HCT116 (cell line): ENCODE results near the gene DNM3. TPM values are rescaled to one million over a fixed set of nuclear protein-coding genes. Genes with fewer than 3 reads are reported as not detected.

Source experiments
- ATAC-seq: fragments of 200-7000 bp; cut with Tn5 transposase; 2 replicates; pipeline ENCODE4 v1.9.1; 2020; ENCODE audit warnings: mild to moderate bottlenecking, moderate library complexity
- BruUV-seq: library from RNA; stranded (reverse); fragments of 400-500 nt; replicated peaks from 2 replicates; lab custom pipeline; 2021; lab: Mats Ljungman, UMichigan
- CTCF ChIA-PET: fragments of 300-600 bp; sonication (Branson Sonifier 250); formaldehyde crosslinking; loops from one replicate; lab custom pipeline; 2021; ENCODE audit warnings: antibody characterized with exemption; lab: Charles Lee
- POLR2A ChIA-PET: fragments of 300-600, 350-600 bp; sonication (Branson Sonifier 250); formaldehyde crosslinking; loops from one replicate; lab custom pipeline; 2021; ENCODE audit warnings: antibody characterized with exemption; lab: Charles Lee
- RAD21 ChIA-PET, 2 experiments: fragments of 300-600 bp; sonication (Branson Sonifier 250); formaldehyde crosslinking; loops; one replicate each; lab custom pipeline; 2023; ENCODE audit warnings: low total read pairs in 2 of 2; ENCODE audit not compliant: uncharacterized antibody in 2 of 2, unreplicated experiment in 2 of 2, low non-redundant PET in 1 of 2; lab: Charles Lee
- DNase-seq: peaks from one replicate; pipeline ENCODE4 v3.0.0-alpha.2; 2010; ENCODE audit warnings: low read depth, low spot score
- H2AFZ ChIP-seq: fragments of 200-600 bp; shearing (Covaris generic), sonication (generic); 2 replicates; pipeline ENCODE4 v1.6.1; 2017; ENCODE audit warnings: low read depth, mixed run types, mixed read lengths, antibody characterized with exemption, low read length; ENCODE audit not compliant: poor library complexity, severe bottlenecking
- H3K27ac ChIP-seq: 2 replicates; pipeline ENCODE4 v1.5.1; 2012; ENCODE audit warnings: low read depth, low read length
- H3K27me3 ChIP-seq: fragments of 200-600 bp; sonication (generic); 2 replicates; pipeline ENCODE4 v1.6.1; 2016; ENCODE audit warnings: mixed run types, low read length, mixed read lengths; ENCODE audit not compliant: insufficient read depth
- H3K36me3 ChIP-seq, 2 experiments: fragments of 200-500 bp in 1 of 2; fragments of 200-600 bp in 1 of 2; sonication (Bioruptor generic) in 1 of 2; sonication (generic) in 1 of 2; 2 replicates each; pipeline versions ENCODE4 v1.5.1 to v1.6.1; 2014 to 2016; ENCODE audit warnings: low read length in 2 of 2, inconsistent platforms in 1 of 2, mixed read lengths in 1 of 2, mixed run types in 1 of 2; ENCODE audit not compliant: insufficient read depth in 2 of 2, control insufficient read depth in 1 of 2
- H3K4me1 ChIP-seq, 2 experiments: fragments of 200-600 bp in 1 of 2; sonication (generic) in 1 of 2; 2 replicates each; pipeline versions ENCODE4 v1.5.1 to v1.6.1; 2012 to 2017; ENCODE audit warnings: low read length in 2 of 2, inconsistent platforms in 1 of 2, mild to moderate bottlenecking in 1 of 2, mixed read lengths in 1 of 2, mixed run types in 1 of 2, moderate library complexity in 1 of 2; ENCODE audit not compliant: insufficient read depth in 2 of 2, control insufficient read depth in 1 of 2
- H3K4me2 ChIP-seq: fragments of 200-600 bp; sonication (generic); 2 replicates; pipeline ENCODE4 v1.6.1; 2017; ENCODE audit warnings: mixed run types, low read length, mixed read lengths
- H3K4me3 ChIP-seq, 2 experiments: fragments of 200-600 bp in 1 of 2; sonication (generic) in 1 of 2; replicated peaks in 1 of 2; 2 replicates each; pipeline ENCODE4 v1.5.1; 2011 to 2016; ENCODE audit warnings: low read length in 2 of 2, control low read depth in 1 of 2, low read depth in 1 of 2, mild to moderate bottlenecking in 1 of 2, mixed read lengths in 1 of 2, mixed run types in 1 of 2
- H3K79me2 ChIP-seq: fragments of 200-600 bp; sonication (generic); 2 replicates; pipeline ENCODE4 v1.6.1; 2017; ENCODE audit warnings: mild to moderate bottlenecking, mixed run types, low read length, moderate library complexity, mixed read lengths; ENCODE audit not compliant: insufficient read depth
- H3K9ac ChIP-seq: fragments of 200-600 bp; sonication (generic); 2 replicates; pipeline ENCODE4 v1.6.1; 2016; ENCODE audit warnings: low read length, mixed read lengths
- H3K9me2 ChIP-seq: fragments of 200-600 bp; sonication (generic), shearing (Covaris generic); 2 replicates; pipeline ENCODE4 v1.6.1; 2017; ENCODE audit warnings: mixed run types, mild to moderate bottlenecking, moderate library complexity; ENCODE audit not compliant: insufficient read depth
- H3K9me3 ChIP-seq, 2 experiments: fragments of 200-500 bp in 1 of 2; fragments of 200-600 bp in 1 of 2; sonication (Bioruptor generic) in 1 of 2; sonication (generic) in 1 of 2; 2 replicates each; pipeline ENCODE4 v1.6.1; 2014 to 2017; ENCODE audit warnings: low read length in 2 of 2, mixed read lengths in 2 of 2, inconsistent platforms in 1 of 2, low read depth in 1 of 2, mild to moderate bottlenecking in 1 of 2, mixed run types in 1 of 2, moderate library complexity in 1 of 2; ENCODE audit not compliant: control insufficient read depth in 1 of 2, insufficient read depth in 1 of 2
- H4K20me1 ChIP-seq: fragments of 200-600 bp; sonication (generic), shearing (Covaris generic); 2 replicates; pipeline ENCODE4 v1.6.1; 2017; ENCODE audit warnings: mixed run types, mild to moderate bottlenecking, moderate library complexity; ENCODE audit not compliant: insufficient read depth
- EGR1 ChIP-seq: IDR thresholded peaks from 2 replicates; pipeline ENCODE4 v1.6.1; 2012; ENCODE audit warnings: low read depth
- ELF1 ChIP-seq: IDR thresholded peaks from 2 replicates; pipeline ENCODE4 v1.6.1; 2012; ENCODE audit warnings: low read depth, borderline replicate concordance
- EZH2phosphoT487 ChIP-seq: fragments of 200-600 bp; IDR thresholded peaks from 2 replicates; pipeline ENCODE4 v1.6.1; 2018; ENCODE audit warnings: antibody characterized with exemption, borderline replicate concordance
- JUND ChIP-seq: IDR thresholded peaks from 2 replicates; pipeline ENCODE4 v1.6.1; 2012
- POLR2AphosphoS5 ChIP-seq: IDR thresholded peaks from 2 replicates; pipeline ENCODE4 v1.6.1; 2011; ENCODE audit warnings: mild to moderate bottlenecking, low read depth, low read length, moderate library complexity
- SRF ChIP-seq: IDR thresholded peaks from 2 replicates; pipeline ENCODE4 v1.6.1; 2012; ENCODE audit warnings: low read depth
- ZBTB33 ChIP-seq: IDR thresholded peaks from 2 replicates; pipeline ENCODE4 v1.6.1; 2011; ENCODE audit warnings: mild to moderate bottlenecking, low read length, moderate library complexity; ENCODE audit not compliant: insufficient replicate concordance; ENCODE audit errors: extremely low read depth
- intact Hi-C: fragments of 100-400 bp; cut with micrococcal nuclease; formaldehyde crosslinking; loops from 2 replicates; pipeline ENCODE4 v1.10.0; 2022
- total RNA-seq: library from RNA; stranded (reverse); gene quantifications from one replicate; pipeline ENCODE4 v1.2.1, GENCODE V29; 2021; ENCODE audit not compliant: unreplicated experiment
- TF ChIP-seq, protein P1 (sequence below), 3 experiments: fragments of 200-600 bp in 1 of 3; sonication (generic) in 1 of 3; IDR thresholded peaks in 2 of 3; conservative IDR thresholded peaks in 1 of 3; 2 replicates each; pipeline ENCODE4 v1.5.1; 2012 to 2017; ENCODE audit warnings: low read depth in 2 of 3, low read length in 2 of 3, antibody characterized with exemption in 1 of 3, borderline replicate concordance in 1 of 3, control low read depth in 1 of 3, mild to moderate bottlenecking in 1 of 3, mixed read lengths in 1 of 3, mixed run types in 1 of 3, moderate library complexity in 1 of 3; ENCODE audit not compliant: insufficient read depth in 1 of 3

Gene DNM3
- total RNA-seq, 1 experiment from 2014 or later = 3.1 TPM

- Histone ChIP-seq H4K20me1 (no peaks in the 10 kb centered on the region), H3K4me2 (no peak overlapping the region), H3K36me3 (no peaks in the 10 kb centered on the region), H3K27ac (no peak overlapping the region), H3K27me3 (no peaks in the 10 kb centered on the region), H3K4me3 (no peak overlapping the region), H3K9ac (no peak overlapping the region), H3K79me2 (no peaks in the 10 kb centered on the region), H3K9me2 (no peaks in the 10 kb centered on the region), H3K4me1 (peaks cover 8 to 11% of the 10 kb centered on the region in 2 experiments; a peak in 3 of 4 replicates), H2AFZ (no peak overlapping the region), H3K9me3 (no peaks in the 10 kb centered on the region)
- no peak for DNase-seq
- no peak for ATAC-seq
- TF ChIP-seq, protein P1, sequence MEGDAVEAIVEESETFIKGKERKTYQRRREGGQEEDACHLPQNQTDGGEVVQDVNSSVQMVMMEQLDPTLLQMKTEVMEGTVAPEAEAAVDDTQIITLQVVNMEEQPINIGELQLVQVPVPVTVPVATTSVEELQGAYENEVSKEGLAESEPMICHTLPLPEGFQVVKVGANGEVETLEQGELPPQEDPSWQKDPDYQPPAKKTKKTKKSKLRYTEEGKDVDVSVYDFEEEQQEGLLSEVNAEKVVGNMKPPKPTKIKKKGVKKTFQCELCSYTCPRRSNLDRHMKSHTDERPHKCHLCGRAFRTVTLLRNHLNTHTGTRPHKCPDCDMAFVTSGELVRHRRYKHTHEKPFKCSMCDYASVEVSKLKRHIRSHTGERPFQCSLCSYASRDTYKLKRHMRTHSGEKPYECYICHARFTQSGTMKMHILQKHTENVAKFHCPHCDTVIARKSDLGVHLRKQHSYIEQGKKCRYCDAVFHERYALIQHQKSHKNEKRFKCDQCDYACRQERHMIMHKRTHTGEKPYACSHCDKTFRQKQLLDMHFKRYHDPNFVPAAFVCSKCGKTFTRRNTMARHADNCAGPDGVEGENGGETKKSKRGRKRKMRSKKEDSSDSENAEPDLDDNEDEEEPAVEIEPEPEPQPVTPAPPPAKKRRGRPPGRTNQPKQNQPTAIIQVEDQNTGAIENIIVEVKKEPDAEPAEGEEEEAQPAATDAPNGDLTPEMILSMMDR (IDR thresholded peaks at IDR 0.05 in 2 of 3, conservative IDR thresholded peaks at IDR 0.05 in 1 of 3; ENCODE audit: borderline replicate concordance in 1 of 3, insufficient read depth in 1 of 3, low read depth in 2 of 3, low read length in 2 of 3) = no peak
- no peak for TF ChIP-seq SRF
- no peak for TF ChIP-seq EZH2phosphoT487
- TF ChIP-seq JUND = no peak
- TF ChIP-seq EGR1 = no peak
- CTCF ChIA-PET = no interaction called here
- POLR2A ChIA-PET = no interaction called here
- BruUV-seq = no TSS peak
- intact Hi-C loops = no loop called here
- RAD21 ChIA-PET = no interaction called here
Measured at GRCh38 chr1:171867236-171867635, 25.9 kb downstream of the DNM3 start.

GRCh38 chr1:171868217-171868803 lies 27.0 kb downstream of the DNM3 start:
- H3K4me1 ChIP-seq = peaks cover 8 to 11% of the 10 kb centered on the region in 2 experiments; a peak in 3 of 4 replicates
- POLR2A ChIA-PET = no interaction called here
- H2AFZ ChIP-seq = no peak overlapping the region
- no peak overlapping the region for H3K9ac ChIP-seq
- H4K20me1 ChIP-seq = no peaks in the 10 kb centered on the region
- no peaks in the 10 kb centered on the region for H3K9me2 ChIP-seq
- RAD21 ChIA-PET = no interaction called here
- intact Hi-C loops = no loop called here
- ATAC-seq (peak; percentile 69; the same call in 1 of the 2 replicates), DNase-seq (no peak)
- H3K27me3 ChIP-seq = no peaks in the 10 kb centered on the region
- H3K36me3 ChIP-seq = no peaks in the 10 kb centered on the region
- H3K4me2 ChIP-seq = peak overlapping the region; percentile 16; the same call in 1 of the 2 replicates
- H3K79me2 ChIP-seq = no peaks in the 10 kb centered on the region
- H3K27ac ChIP-seq = no peak overlapping the region
- no TSS peak for BruUV-seq
- H3K4me3 ChIP-seq = no peak overlapping the region
- H3K9me3 ChIP-seq = no peaks in the 10 kb centered on the region
- CTCF ChIA-PET = no interaction called here
- TF ChIP-seq EGR1 (no peak), ZBTB33 (no peak), JUND (no peak), ELF1 (no peak), POLR2AphosphoS5 (no peak)
- TF ChIP-seq, protein P1 (IDR thresholded peaks at IDR 0.05 in 2 of 3, conservative IDR thresholded peaks at IDR 0.05 in 1 of 3; ENCODE audit: borderline replicate concordance in 1 of 3, insufficient read depth in 1 of 3, low read depth in 2 of 3, low read length in 2 of 3) = no peak
